GM19238 (cell line): Measurements from ENCODE around the gene ZSWIM3.

Experiments
- DNase-seq: peaks from one replicate; pipeline ENCODE4 v3.0.0; 2011; ENCODE audit warnings: low spot score; ENCODE audit not compliant: insufficient read length

The ZSWIM3 gene

DNA sequence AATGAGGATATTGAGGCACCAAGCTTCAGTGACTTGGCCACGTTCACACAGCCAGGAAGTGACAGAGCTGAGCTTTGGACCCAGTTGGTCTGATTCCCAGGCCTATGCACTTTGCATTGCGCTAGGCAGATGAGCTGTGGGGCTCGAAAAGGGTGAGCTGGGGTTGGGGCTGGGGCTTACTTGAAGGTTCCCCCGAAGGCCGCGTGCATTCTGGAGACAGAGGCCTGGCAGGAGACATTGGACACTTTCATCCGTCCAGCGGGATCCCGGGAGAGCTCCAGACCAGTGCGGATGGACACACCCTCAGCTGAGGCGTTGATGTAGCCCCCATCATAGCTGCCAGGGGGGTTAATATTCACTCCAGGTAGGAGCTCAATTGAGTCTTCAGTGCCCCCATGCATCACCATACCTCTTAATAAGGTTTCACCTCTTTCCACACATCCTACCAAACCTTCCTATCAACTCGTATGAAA, 52.0 kb downstream of the ZSWIM3 start:
- no peak for DNase-seq

GRCh38 chr20:45909817-45910669, 52.6 kb downstream of the ZSWIM3 start:
- no peak for DNase-seq

DNA sequence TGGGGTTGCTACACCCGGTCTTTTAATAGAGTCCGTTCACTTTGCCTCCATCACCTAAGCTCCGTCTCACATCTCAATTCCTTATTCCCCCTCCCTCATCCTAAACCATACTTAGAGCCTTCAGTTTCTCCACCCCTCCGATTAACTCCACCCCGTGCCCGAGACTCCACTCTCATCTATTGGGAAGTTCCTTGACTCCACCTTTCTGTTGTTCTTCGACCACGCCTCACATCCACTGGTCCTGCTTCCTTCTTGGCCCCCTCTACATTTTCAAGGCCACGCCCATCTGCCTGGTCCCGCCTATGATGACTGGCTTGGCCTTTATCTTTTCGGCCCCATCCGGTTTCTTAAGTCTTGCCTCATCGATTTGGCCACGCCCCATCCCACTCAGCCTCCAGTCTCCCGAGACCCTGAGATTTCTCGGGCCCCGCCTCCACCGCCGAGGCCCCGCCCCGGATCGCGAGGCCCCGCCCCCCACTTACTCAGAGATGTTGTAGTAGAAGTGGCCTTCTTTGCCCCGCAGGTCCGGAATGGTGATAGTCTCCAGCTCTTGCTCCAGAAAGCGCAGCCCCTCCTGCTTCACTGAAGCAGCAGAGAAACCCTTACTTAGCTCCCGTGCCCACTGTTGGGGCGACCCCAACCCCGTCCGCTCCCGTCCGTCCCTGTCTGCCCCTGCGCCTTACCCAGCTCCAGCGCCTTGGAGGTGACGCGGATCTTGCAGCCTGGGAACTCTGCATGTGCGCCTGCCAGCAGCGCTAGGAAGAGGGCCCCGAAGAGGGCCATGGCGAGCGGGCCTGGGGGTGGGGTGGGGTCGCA, 53.5 kb downstream of the ZSWIM3 start:
- DNase-seq = peak; percentile 95

DNA sequence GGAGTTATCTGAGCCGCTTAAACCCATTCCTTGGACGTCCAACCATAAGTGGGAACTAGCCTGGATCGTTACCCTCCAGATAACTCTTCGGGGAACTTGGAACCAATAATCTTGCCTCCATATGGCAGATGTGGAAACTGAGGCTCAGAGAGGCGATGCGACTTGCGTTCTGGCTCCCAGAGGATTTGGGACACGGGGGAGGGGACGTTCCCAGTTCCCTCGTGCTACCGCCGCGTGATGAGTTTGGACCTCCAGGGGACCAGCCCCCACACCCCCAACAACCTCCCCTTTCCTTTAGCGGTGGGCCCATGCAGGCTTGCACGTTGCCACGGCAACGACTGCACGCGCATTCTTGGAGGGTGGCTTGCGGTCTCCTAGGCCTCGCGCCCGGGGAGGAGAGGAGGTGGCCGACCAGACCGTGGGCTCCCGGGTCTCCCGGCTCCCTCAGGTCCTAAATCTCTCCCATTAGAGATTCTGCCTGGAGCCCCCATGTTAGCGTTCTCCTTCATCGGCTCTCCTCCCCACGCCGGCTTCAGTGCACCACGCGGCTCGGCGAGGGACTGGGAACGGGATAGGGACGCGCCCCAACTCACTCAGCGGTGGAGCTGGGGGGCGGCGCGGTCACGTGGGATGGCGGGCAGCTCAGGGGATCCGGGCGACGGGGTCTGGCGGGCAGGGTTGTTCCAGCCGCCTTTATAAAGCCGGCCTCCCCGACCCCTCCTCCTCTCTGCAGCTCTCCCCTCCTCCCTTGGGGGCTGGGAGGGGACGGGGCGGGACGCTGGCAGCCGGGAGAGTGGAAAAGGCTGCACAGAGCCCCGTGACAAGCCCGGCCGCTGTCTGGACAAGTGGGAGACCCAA, 54.3 kb downstream of the ZSWIM3 start, which contains the start of gene PLTP:
Gene PLTP (minus strand): TSS at position 670 of the 858 bp plus-strand sequence. CDS start 703 bp downstream, outside the sequence.
- no peak for DNase-seq

DNA sequence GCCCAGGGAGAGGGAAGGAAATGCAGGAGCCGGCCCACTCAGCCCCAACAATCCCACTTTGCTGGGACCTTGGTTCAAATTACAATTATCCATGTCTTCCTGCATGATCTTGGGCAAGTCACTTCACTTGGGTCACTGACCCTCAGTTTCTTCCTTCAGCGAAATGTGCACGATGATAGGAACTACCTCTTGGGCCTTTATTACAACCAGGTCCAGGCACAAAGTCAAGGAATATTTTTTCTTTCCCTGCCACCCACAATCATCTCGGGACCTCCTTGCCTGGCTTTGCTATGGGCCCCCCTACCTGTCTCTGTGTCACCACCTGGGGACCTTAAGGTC, 54.9 kb downstream of the ZSWIM3 start:
- no peak for DNase-seq

GRCh38 chr20:45913116-45913515, 55.7 kb downstream of the ZSWIM3 start:
- DNase-seq = no peak

GRCh38 chr20:45917790-45918141, 60.4 kb downstream of the ZSWIM3 start:
- DNase-seq = no peak

DNA sequence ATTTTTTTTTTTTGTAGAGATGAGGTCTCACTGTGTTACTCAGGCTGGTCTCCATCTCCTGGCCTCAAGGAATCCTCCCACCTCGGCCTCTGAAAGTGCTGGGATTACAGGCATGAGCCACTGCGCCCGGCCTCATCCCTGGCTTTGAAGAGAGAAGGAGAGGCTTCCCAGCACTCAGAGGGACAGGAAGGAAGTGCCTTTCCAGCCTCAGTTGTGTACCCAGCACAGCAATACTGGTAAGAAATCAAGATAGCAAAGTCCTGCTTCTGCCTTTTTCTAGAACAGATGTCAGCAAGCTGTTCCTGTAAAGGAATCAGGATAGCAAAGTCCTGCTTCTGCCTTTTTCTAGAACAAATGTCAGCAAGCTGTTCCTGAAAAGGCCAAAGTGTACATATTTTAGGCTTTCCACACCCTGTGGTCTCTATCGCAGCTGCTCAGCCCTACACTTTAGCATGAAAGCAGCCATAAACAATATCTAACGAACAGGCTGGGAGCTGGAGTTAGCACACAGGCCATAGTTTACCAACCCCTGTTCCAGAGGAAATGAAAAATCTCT, 60.8 kb downstream of the ZSWIM3 start:
- no peak for DNase-seq

DNA sequence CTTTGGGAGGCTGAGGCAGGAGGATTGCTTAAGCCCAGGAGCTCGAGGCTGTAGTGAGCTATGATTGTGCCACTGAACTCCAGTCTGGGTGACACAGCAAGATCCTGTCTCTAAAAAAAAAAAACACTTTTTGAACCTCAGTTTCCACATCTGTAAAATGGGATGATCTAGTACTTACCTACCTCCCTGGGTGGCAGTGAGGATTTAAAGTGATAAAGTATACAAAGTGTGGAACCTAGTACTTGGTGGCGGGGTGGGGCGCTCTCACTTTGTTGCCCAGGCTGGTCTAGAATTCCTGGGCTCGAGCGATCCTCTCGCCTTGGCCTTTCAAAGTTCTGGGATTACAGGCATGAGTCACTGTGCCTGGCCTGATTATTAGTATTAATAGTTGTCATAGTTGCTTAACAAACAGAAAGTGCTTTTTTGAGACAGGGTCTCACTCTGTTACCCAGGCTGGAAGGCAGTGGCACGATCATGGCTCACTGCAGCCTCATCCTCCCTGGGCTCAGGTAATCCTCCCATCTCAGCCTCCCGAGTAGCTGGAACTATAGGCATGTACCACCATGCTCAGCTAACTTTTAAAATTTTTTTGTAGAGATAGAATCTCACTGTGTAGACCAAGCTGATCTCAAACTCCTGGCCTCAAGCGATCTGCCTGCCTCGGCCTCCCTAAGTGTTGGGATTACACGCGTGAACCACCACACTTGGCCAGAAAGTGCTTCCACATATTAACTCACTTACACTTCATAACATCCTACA, 61.5 kb downstream of the ZSWIM3 start:
- DNase-seq = no peak

DNA sequence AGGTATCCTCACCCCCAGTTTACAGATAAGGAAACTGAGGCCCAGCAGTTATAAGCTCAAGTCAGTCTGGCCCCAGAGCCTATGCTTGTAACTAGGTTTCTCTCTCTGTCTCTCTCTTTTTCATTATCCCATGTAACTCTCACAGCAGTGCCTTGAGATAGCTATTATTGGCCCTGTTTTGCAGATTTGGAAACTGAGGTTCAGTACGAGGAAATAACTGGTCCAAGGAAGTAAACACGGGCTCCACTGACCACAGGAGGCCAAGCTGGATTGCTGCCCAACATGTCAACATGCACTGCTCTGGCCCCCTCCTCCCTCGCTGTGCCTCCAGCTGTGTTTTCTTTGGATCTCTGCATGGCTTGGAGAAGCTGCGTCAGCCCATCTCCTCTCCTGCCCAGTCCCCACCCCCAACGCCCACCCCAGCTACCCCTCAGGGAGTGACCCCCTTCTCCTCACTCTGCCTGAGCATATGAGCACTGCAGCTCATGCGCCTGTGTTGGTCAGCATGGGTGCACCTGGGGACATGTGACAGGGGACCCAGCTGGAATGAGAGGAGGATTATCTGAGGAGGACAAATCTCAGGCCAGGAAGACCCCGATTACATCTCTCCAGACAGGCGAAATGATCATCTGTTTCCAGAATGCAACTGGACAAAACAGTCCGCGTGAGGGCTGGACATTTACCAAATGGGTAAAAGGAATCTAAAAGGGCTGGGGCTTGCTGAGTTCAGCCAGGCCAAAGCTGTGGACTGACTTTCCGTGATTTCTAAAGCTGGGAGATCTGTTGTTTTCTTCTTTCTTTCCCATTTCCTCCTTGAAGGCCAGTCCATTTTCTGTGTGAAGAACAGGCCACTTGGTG, 62.4 kb downstream of the ZSWIM3 start:
- DNase-seq = no peak

DNA sequence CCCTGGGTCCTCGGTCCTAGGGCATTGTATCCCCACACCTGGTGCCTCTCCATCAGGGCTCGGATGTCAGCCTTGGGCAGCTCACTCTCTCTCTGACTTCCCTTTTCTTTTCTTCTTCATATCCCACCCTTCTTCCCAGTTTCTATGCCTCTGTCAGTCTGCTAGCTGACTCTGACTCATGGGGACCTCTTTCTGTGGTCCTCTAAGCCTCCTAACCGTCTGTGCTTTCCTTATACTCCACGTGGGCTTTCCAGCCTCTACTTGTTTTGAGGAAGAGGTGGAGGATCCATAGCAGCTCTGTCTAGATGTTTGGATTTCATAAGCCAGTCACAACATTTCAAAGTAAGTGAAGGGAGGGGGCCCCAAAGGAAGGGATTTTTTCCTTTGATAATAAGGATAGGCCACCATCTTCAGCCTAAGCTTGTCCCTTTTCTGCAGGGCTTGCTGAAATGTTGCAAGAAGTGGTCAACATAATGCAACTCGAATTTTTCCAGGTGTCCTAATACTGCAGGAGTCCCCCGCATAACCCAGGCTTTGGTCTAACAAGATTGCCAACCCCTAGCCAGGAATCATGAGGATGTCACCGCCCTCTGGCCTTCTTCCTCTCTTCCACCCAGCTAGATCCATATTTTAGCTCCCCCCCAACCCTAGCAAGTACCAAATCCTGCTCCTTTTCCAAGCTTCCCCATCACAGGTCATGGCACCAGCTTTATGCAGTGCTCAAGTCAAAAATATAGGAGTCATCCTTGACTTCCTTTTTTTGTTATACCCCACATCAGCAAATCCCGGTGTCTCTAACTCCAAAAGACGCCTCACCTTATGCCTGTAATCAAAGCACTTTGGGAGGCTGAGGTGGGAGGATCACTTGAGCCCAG, 63.3 kb downstream of the ZSWIM3 start:
- DNase-seq = no peak

DNA sequence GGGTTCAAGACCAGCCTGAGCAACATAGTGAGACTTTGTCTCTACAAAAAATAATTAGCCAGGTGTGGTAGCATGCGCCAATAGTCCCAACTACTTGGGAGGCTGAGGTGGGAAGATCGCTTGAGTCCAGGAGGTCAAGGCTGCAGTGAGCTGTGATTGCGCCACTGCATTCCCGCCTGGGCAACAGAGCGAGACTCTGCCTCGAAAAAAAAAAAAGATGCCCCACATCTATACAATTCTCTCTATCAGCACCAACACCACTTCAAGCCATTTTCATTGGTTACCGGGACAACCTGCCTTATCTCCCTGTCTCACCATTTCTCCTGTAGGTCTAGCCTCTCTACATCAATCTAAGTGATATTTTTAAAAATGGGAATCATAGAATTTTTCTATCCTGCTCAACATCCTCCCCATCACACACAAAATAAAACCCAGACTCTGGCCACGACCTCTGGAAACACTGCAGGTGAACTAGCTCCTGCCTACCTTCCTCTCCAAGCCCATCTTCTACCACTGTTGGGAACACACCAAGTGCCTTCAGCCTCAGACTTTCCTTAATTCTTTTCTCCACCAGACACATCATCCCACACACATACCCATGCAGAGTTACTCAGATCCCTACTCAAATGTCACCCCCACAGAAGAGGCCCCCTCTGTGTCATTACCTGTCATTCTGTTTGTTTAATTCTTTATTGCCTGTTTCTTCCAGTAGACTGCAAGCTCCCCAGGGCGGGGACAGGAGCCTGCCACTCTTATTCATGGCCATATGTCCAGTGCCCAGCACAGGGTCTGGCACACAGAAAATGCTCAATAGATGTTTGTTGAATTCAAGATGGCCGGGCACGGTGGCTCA, 64.1 kb downstream of the ZSWIM3 start:
- DNase-seq = no peak

DNA sequence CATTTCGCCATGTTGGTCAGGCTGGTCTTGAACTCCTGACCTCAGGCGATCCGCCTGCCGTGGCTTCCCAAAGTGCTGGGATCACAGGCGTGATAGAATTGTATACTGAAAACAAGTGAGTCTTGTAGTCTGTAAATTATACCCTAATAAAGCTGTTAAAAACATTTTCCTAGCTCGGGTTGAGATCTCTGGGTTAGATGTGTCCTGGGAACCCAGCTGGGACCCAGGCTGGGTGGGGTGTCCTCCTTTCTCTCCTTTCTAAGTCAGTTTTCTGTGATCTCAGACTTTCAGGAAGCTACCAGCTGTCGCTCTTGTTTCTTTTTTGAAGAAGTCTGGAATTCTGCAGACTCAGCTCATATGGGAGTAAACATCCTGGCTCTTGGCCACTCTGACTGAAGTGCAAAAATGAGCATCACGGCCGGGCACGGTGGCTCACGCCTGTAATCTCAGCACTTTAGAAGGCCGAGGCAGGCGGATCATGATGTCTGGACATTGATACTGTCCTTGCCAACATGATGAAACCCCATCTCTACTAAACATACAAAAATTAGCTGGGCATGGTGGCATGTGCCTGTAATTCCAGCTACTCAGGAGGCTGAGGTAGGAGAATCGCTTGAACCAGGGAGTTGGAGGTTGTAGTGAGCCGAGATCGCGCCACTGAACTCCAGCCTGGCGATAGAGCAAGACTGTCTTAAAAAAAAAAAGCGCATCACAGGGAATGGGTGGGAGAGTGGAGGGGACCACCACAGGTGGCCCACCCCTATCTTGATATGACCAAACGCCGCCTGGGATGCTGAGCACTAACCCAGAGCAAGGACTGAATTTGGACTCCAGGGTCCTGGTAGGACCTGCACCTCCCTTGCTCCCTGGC, 67.2 kb downstream of the ZSWIM3 start:
- no peak for DNase-seq

- DNase-seq = no peak
These were observed 68.5 kb downstream of the ZSWIM3 start for GRCh38 chr20:45925821-45926506.

- DNase-seq = no peak
These were observed 69.3 kb downstream of the ZSWIM3 start for GRCh38 chr20:45926731-45927070.
